ENCODE results near the gene TRPM8. TPM values are rescaled to one million over a fixed set of nuclear protein-coding genes. Genes with fewer than 3 reads are reported as not detected.
"Not testable (repeated sequence)": the region's sequence is repeated elsewhere in the genome, so short reads cannot be mapped to it uniquely, and the experiment has no call there.

Gene TRPM8
- total RNA-seq, 1 donor from 2014 or later: not detected

- ATAC-seq: no peak
Measured at GRCh38 chr2:233938676-233939370, 21.6 kb downstream of the TRPM8 start.

GRCh38 chr2:233940376-233941276 lies 23.5 kb downstream of the TRPM8 start:
- ATAC-seq: peak; percentile 48

- no peak for ATAC-seq
Measured at GRCh38 chr2:233942731-233943130, 25.6 kb downstream of the TRPM8 start.

- no peak for ATAC-seq
Measured at GRCh38 chr2:233944269-233944668, 27.1 kb downstream of the TRPM8 start.

GRCh38 chr2:233944722-233945121 lies 27.5 kb downstream of the TRPM8 start:
- ATAC-seq: no peak

- no peak for ATAC-seq
Measured at GRCh38 chr2:233945146-233945545, 28.0 kb downstream of the TRPM8 start.

GRCh38 chr2:233950078-233950825 lies 33.1 kb downstream of the TRPM8 start:
- ATAC-seq: no peak

GRCh38 chr2:233952335-233952734 lies 35.2 kb downstream of the TRPM8 start:
- no peak for ATAC-seq

GRCh38 chr2:233953087-233953801 lies 36.1 kb downstream of the TRPM8 start:
- no peak for ATAC-seq

- no peak for ATAC-seq
Measured at GRCh38 chr2:233960203-233960602, 43.0 kb downstream of the TRPM8 start.

- ATAC-seq: no peak
Measured at GRCh38 chr2:233961905-233962304, 44.7 kb downstream of the TRPM8 start.

- no peak for ATAC-seq
Measured at GRCh38 chr2:233964581-233964980, 47.4 kb downstream of the TRPM8 start.

- ATAC-seq: no peak
Measured at GRCh38 chr2:233965032-233965603, 47.9 kb downstream of the TRPM8 start.

- ATAC-seq: not testable (repeated sequence)
Measured at GRCh38 chr2:233965646-233966045, 48.5 kb downstream of the TRPM8 start.

GRCh38 chr2:233966388-233966787 lies 49.2 kb downstream of the TRPM8 start:
- ATAC-seq: no peak

GRCh38 chr2:233967164-233967563 lies 50.0 kb downstream of the TRPM8 start:
- no peak for ATAC-seq

GRCh38 chr2:233968556-233968955 lies 51.4 kb downstream of the TRPM8 start:
- ATAC-seq: no peak

- ATAC-seq: not testable (repeated sequence)
Measured at GRCh38 chr2:233972460-233972859, 55.3 kb downstream of the TRPM8 start.

- peak; percentile 97 for ATAC-seq
Measured at GRCh38 chr2:233972941-233973575, 55.9 kb downstream of the TRPM8 start.

- no peak for ATAC-seq
Measured at GRCh38 chr2:233973786-233974185, 56.6 kb downstream of the TRPM8 start.

GRCh38 chr2:233974530-233975071 lies 57.4 kb downstream of the TRPM8 start:
- ATAC-seq: peak; percentile 87

All from esophagus mucosa (tissue), 1 donor.